OCI-LY1 (cell line): ENCODE measurements around the gene SLC39A11.

Experiments used
- CTCF ChIP-seq: fragments of 200-600 bp; sonication (generic), shearing (Covaris generic); IDR thresholded peaks from 2 replicates; pipeline ENCODE4 v1.5.1; 2017; ENCODE audit warnings: mild to moderate bottlenecking, antibody characterized with exemption, low read length, moderate library complexity, mixed read lengths
- EZH2 ChIP-seq: fragments of 200-600 bp; sonication (generic), shearing (Covaris generic); IDR thresholded peaks from 2 replicates; pipeline ENCODE4 v1.8.0; 2017; ENCODE audit warnings: borderline replicate concordance, mixed run types, mild to moderate bottlenecking, antibody characterized with exemption, low read length, moderate library complexity, mixed read lengths

- no peak for TF ChIP-seq CTCF
- no peak for TF ChIP-seq EZH2
These were observed 122.2 kb downstream of the SLC39A11 start for GRCh38 chr17:72970246-72970645.
